GM12892 (cell line): Measurements from ENCODE around the gene SNCA.

Source experiments
- POLR2A ChIP-seq: IDR thresholded peaks from 2 replicates; pipeline ENCODE4 v1.6.1; 2011; ENCODE audit warnings: low read depth, low read length, control low read depth
- POLR2AphosphoS5 ChIP-seq: IDR thresholded peaks from 2 replicates; pipeline ENCODE4 v1.6.1; 2011; ENCODE audit warnings: low read depth, low read length, control low read depth

DNA sequence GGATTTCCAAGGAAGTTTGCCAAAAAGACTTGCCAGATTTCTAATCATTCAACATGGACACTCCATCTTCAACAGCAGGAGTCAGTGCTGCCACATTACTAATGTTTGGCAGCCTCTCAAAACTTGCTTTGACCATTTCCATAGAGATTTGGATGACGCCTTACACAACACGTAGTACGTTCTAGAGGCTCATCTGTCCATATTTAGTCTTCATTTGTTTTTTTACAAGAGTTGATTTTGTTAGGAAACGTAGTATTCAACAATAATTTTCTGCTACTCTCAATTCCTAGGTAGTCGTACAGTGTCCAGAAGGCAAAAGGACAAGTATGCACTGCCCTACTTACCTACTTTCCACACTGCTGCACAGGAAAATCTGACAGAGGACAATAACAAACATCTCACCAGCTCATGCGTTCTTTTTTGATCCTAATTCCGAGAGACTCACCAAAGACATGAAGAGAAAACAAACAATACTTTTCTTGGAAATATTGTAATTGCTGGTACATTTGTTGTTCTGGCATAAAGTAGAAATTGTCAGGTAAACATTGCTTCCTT is 117.3 kb downstream of the SNCA start:
- TF ChIP-seq POLR2A (no peak), POLR2AphosphoS5 (no peak)
